Measurements from ENCODE around the gene COL4A1.

COL4A1 gene

GRCh38 chr13:110291286-110291685, 15.7 kb downstream of the COL4A1 start:
- DNase-seq (ENCODE audit: low spot score): no peak

- no peak for DNase-seq (ENCODE audit: low spot score)
Measured at GRCh38 chr13:110290826-110291225, 16.1 kb downstream of the COL4A1 start.

- DNase-seq (ENCODE audit: low spot score): no peak
Measured at GRCh38 chr13:110290153-110290552, 16.8 kb downstream of the COL4A1 start.

GRCh38 chr13:110289661-110290060, 17.3 kb downstream of the COL4A1 start:
- DNase-seq (ENCODE audit: low spot score): no peak

GRCh38 chr13:110289174-110289573, 17.8 kb downstream of the COL4A1 start:
- no peak for DNase-seq (ENCODE audit: low spot score)

- DNase-seq (ENCODE audit: low spot score): no peak
Measured at GRCh38 chr13:110286833-110287819, 19.8 kb downstream of the COL4A1 start.

GRCh38 chr13:110285991-110286832, 20.7 kb downstream of the COL4A1 start:
- no peak for DNase-seq (ENCODE audit: low spot score)

- no peak for DNase-seq (ENCODE audit: low spot score)
Measured at GRCh38 chr13:110284779-110285484, 22.0 kb downstream of the COL4A1 start.

- DNase-seq (ENCODE audit: low spot score): no peak
Measured at GRCh38 chr13:110283736-110284517, 23.0 kb downstream of the COL4A1 start.

GRCh38 chr13:110282316-110282841, 24.6 kb downstream of the COL4A1 start:
- no peak for DNase-seq (ENCODE audit: low spot score)

- DNase-seq (ENCODE audit: low spot score): no peak
Measured at GRCh38 chr13:110281736-110282135, 25.2 kb downstream of the COL4A1 start.

GRCh38 chr13:110280985-110281688, 25.8 kb downstream of the COL4A1 start:
- no peak for DNase-seq (ENCODE audit: low spot score)

GRCh38 chr13:110280231-110280813, 26.6 kb downstream of the COL4A1 start:
- DNase-seq (ENCODE audit: low spot score): peak; percentile 17

- DNase-seq (ENCODE audit: low spot score): no peak
Measured at GRCh38 chr13:110279684-110280083, 27.3 kb downstream of the COL4A1 start.

GRCh38 chr13:110278859-110279258, 28.1 kb downstream of the COL4A1 start:
- no peak for DNase-seq (ENCODE audit: low spot score)

- DNase-seq (ENCODE audit: low spot score): no peak
Measured at GRCh38 chr13:110277357-110277975, 29.5 kb downstream of the COL4A1 start.

- DNase-seq (ENCODE audit: low spot score): no peak
Measured at GRCh38 chr13:110276553-110276950, 30.4 kb downstream of the COL4A1 start.

GRCh38 chr13:110275931-110276552, 30.9 kb downstream of the COL4A1 start:
- DNase-seq (ENCODE audit: low spot score): no peak

GRCh38 chr13:110274687-110275086, 32.3 kb downstream of the COL4A1 start:
- no peak for DNase-seq (ENCODE audit: low spot score)
